HG02678 (cell line): ENCODE results near the gene FBXL7.

Source experiments
- ATAC-seq: cut with Tn5 transposase; IDR thresholded peaks from one replicate; pipeline ENCODE4 v1.9.1; 2021; ENCODE audit warnings: mild to moderate bottlenecking, moderate library complexity; ENCODE audit not compliant: unreplicated experiment

The FBXL7 gene

DNA sequence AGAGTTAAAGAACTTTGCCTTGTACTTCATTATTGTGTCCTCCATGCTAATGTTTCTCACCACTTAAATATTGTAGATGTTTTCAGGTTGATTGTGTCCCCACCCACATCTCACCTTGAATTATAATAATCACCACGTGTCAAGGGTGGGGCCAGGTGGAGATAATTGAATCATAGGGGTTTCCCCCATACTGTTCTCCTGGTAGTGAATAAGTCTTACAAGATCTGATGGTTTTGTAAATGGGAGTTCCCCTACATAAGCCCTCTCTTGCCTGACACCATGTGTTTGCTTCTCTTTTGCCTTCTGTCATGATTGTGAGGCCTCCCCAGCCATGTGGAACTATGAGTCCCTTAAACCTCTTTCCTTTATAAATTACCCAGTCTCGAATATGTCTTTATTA lies 248.3 kb downstream of the FBXL7 start:
- ATAC-seq, result no peak

DNA sequence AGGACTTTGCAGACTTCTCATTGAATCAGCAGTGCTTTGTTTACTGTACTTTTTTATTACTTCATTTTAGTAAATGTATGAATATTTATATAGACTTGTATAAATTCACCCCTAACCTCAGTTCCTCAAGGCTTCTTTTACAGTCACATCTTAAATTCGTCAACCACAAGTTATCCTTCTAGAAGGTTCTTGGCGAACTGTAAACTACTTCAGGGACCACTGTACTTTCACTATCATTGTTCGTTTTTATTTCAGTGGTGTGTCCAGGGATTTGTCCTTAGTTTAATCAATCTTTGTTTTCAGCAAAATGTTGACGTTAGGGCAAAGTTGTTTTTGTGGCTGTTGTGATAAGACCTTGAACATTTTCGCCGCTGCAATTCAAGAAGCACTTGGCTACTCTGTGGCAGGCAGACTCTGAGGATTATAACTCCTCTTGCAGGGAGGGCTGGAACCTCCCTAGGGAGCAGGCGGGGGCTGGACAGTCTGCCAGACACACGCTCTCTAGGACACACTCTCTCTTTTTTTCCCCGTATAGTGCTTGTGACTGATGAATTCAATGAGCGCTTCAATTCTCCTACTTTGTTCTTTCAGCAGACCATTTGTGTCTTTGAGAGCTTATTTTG lies 252.8 kb downstream of the FBXL7 start:
- no peak for ATAC-seq

DNA sequence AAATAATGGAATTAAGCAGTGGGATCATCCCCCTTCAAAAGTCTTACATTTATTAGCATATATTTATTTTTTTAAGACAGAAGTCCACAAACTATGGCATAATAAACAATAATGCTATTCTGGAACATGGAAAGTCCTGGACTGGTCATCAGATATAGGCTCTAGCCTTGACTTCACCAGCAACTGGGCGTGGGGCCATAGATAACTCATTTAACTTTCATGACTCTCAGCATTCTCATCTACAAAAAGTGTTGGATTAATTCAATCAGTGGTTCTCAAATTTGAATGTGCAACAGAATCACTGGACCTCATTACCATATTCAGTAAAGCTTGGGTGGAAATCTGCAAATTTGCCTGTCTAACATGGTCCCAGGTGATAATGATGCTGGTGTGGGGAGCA lies 253.8 kb downstream of the FBXL7 start:
- no peak for ATAC-seq

DNA sequence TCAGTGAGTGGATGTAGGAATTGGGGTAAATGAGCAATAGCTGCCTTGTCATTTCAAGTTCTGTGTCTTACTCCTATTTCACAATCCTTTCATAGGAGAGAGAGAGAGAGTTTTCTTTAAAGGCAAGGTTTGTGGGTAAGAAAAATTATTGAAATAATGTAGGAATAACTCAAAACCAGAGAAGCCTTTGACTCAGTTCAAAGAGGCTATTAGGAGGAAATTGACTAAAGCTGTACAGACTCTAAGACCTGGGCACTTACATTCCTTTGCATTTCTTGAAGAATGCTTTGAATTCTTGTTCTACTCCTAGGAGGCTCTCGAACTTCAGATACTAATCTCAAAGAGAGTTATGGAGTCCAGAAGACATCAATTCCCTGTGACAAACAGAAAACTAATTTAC lies 257.1 kb downstream of the FBXL7 start:
- ATAC-seq, result no peak

DNA sequence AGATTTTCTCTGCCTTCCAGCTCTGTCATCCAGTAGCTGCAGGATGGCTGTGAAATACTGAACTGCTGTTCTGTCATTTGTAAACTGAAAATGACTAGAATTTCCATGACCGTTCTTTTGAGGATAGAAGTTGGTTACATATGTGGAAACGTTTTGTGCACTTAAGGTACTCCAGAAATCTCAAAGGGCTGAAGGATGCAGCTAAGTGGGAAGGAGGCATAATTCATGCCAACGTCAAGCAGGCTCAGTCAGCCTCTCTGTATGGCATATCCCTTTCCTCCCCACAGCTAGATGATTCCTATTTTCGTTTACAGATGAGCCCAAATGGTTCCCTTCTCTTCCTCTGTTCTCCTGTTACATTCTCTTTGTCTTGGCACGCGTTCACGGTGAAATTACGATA lies 257.6 kb downstream of the FBXL7 start:
- no peak for ATAC-seq

DNA sequence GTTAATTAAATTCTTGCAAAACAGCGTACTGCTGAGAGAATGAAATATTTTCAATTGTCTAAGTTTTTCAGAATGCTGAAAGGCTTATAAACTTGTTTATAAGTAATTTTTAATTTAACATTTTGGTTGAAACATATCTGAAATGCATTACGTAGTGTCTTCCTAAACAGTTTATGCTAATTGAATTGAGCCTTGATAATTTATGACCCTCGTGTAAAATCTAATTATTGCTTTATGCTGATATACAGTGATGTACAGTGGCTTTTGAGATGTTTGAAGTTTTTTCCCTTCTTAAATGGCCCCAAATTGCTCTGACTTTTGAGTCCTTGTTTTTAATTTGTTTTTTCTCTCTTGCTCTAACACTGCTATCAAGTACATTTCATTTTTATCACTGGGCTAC lies 262.7 kb downstream of the FBXL7 start:
- no peak for ATAC-seq

DNA sequence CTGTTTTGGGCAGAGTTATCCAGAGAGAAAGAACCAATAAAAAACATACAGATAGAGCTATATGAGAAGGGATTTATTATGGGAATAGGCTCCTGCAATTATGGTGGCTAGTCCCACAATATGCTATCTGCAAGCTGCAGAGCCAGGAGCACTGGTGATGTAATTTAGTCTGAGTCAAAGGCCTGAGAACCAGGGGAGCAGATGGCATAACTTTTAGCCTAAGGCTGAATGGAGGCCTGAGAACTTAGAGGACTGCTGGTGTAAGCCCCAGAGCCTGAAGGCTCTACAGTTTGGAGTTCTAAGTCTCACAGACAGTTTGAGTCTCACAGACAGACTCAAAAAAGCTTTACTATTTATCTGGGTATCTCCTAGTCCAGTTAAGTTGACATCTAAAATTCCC lies 263.8 kb downstream of the FBXL7 start:
- no peak for ATAC-seq

DNA sequence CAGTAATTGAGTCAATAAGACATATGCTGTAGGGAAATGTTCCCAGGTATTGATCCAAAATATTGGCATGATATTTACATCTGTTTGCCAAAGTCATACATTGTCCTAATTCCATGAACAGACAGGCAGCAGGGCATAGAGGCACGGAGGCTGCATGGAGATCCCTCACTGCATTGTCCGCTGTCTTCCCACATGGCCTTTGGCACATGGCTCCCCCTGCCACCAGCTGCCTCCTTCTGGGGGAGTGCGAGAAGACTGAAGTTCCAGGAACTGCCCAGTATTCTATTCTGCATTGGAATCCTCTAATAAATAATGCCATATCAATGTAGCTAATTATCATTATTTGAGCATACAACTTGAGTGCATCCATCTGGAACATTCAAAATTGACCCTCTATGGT lies 269.0 kb downstream of the FBXL7 start:
- ATAC-seq, result no peak

DNA sequence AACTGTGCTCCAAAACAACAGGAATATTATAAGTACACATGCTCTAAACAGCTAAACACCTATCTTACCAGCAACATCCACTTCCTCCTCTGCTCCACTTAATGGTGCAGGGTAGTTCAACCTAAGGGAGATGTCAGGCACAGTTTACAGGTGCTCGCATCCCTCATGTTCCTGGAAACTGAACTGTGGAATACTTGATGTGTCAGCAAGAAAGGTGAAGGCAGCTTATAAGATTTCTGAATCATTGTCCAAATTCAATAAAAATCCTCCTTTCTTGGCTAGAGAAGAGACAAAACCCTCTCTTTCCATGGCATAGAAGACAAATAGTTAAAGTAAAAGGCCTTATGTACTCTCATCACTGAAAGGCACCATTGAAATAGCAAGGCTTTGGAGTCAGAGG lies 272.2 kb downstream of the FBXL7 start:
- no peak for ATAC-seq

DNA sequence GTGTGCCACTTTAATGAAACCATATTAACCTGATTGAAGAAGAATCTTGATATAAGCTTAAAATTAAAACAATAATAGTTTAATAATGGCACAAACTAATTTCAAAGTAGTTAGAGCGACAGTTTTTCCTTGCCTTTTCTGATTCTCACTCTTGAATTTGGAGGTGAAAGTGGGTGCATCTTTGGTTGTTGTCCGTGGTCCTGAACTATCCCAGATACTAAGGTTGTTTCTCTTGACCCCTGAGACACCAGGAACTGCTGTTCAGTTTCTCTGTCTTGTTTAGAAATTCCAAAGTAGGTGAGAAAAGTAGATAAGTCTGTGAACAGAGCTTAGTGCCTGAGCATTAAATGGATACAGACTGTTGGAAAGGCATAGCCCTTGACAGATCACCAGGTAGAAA lies 274.7 kb downstream of the FBXL7 start:
- no peak for ATAC-seq

DNA sequence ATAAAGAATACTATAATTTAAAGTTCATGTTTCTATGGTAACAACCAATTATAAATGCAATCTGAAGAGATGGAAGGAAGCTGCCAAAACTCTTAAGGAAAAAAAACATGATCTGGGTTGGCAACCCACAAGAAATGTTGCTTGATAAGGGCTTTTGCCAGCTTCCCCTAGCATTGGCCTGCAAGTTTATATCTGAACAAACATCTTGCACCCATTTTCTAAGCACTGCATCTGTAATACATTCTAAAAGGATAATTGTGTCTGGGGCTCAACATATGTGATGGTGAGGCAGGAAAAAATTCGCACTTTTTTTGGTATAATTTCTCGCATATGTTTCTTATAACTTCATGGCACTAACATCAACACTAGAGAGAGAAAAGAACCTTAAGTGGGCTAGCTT lies 276.4 kb downstream of the FBXL7 start:
- ATAC-seq, result no peak

DNA sequence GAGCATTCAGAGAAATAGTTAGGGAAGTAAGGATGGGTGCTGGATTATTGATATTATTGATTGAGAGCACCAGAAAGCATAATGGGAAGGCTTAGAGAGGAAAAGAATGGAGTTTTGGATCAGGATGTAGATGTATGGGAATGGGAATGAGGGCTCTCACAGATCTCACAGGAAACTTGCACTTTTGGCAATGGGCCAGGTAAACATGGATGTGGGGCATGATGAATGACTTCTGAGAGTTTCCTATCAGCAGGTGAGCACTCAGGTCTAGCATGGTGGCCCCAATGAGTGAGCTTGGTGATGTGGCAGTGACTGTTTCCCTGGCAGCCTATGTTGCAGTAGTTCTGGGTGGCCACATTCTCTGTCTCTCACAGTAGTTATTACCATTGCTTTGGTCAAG lies 283.8 kb downstream of the FBXL7 start:
- no peak for ATAC-seq

DNA sequence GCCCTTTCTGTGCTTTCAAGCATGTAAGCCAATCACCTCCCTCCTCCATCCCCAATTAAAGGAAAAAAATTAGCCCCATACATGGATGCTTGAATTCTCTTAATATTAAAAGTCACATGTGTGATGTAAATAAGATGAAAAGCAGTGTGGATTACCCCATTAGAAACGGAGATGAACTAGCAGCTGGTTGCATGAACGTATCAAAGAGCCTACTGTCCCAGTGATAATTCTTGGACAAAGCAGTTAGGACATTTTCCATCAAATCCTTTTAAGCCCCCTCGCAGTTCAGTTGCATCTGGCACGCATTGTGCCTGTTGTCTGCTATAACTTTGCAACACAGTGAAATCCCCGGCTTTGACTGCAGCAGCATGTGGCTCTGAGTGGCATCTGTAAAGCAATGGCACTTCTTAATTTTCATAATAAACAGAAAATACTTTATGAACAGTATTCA lies 285.6 kb downstream of the FBXL7 start:
- no peak for ATAC-seq

DNA sequence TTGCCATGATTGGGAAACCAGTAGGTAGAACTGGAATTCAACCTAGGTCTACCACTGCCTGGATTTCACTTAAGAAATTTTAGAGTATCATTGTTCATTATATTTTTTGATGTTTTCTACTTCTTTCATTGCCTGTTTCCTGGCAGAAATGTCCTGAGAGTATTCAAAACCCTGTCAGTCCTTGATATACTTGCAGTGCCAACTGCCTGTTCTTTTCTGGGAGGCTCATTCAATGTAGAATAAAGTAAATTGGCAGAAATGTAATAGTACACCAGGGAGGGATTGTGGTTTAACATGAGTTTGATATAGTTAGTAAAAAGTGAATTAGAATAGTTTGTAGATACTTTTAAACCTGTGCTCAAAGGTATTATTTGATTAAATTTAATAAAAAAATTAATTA lies 286.3 kb downstream of the FBXL7 start:
- no peak for ATAC-seq

DNA sequence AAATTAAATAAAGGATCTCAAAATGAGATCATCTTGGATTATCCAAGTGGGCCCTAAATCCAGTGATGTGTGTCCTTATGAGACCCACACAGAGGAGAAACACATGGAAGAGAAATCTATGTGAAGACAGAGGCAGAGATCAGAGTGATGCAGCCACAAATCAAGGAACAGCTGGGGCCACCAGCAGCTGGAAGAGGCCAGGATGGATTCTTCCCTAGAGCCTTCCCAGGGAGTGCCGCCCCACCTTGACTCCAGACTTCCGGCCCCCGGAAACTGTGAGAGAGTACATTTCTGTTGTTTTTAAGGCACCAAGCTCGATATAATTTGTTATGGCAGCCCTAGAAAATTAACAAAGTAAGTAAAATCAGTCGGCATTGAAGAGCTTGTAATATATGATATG lies 286.9 kb downstream of the FBXL7 start:
- ATAC-seq, result no peak

DNA sequence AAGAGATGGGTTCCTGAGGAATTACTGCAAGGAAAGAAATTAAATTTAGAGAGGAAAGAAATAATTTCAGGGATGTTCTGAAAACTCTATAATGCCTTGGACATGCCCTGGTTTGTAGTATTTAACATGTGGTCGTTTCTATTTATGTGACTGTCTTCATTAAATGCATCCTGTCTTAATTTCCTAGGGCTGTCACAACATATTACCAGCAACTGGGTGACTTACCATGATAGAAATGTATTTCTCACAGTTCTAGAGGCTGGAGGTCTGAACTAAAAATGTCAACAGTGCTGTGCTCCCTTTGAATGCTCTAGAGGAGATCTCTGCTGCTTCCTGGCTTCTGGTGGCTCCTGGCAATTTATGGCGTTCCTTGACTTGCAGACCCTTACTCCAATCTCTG lies 287.7 kb downstream of the FBXL7 start:
- ATAC-seq, result no peak

DNA sequence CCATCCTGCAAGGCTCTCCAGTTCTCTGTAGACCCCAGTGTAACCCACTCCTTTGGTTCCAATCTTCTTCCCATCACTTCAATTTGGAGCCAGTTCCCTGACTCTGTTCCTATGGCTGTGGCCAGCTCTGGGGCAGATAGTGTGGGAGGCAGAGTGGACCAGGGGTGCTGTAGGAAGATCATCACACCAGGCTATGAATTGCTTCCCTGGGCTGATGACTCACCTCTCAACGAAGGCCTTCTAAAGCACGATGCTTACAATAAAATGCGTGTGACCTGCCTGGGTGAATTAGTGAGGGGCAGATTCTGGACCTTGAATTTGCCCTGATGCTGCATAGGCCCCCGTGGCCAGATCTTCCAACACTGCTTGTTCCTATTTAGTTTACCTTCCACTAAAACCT lies 289.7 kb downstream of the FBXL7 start:
- no peak for ATAC-seq

DNA sequence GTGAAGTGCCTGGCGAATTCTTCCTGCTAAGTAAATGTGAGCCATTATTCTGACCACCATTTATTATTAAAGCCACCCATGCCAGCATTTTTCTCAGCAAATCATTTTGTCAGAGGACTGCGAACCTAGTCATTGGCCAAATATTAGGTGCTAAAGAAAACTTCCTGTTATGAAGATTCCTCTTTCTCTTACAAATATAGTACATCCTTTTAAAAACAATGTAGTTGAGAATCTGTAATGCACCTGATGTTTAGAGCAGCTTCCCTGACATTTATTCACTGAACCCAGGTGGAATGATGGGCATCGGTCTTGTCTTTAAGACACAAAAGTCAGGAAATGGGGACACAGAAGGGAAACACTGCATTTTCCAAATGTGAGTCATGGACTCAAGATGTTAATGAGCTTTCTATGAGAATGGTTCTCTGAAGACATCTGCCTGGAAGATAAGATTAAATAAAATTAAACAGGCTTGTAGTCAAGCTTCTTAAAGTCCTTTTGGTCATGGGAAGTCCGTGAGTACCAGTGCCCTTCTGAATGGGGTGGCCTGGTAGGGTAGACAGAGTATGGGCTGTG lies 290.6 kb downstream of the FBXL7 start:
- no peak for ATAC-seq

DNA sequence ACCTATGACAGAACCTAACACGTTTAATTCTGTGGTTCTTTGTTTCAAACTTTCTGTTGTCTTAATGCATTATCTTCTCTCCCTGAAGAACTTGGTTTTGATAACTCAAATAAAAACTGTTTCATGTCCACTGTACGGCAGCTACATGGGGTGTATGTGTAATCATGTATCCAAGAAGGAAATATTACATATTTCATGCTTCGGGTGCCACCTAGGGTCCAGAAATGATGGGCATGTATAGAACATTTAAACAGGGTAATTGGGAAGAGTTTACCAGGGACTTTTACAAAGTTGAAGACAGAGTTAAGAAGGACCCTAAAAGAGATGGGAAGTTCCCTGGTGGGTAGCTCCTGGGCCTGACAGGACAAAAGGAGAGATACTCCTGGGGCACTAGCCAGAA lies 291.3 kb downstream of the FBXL7 start:
- ATAC-seq, result no peak

DNA sequence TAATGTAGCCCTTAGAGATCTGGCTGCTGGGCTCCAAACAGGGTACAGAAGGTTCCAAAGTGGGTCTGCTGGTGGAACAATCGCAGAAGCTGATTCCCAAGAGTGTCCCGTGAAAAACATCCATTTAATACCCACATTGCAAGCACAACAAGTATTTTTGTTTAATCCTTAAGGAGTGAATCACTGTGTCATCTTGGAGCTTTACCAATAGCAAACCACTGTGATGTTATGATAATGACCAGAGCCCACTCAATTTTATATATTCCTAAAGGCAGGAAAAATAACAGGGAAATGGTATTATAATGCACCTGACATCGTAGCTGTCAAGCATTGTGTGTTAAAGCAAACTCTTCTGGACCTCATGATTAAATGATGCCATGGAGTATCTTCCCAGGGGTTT lies 291.9 kb downstream of the FBXL7 start:
- no peak for ATAC-seq

DNA sequence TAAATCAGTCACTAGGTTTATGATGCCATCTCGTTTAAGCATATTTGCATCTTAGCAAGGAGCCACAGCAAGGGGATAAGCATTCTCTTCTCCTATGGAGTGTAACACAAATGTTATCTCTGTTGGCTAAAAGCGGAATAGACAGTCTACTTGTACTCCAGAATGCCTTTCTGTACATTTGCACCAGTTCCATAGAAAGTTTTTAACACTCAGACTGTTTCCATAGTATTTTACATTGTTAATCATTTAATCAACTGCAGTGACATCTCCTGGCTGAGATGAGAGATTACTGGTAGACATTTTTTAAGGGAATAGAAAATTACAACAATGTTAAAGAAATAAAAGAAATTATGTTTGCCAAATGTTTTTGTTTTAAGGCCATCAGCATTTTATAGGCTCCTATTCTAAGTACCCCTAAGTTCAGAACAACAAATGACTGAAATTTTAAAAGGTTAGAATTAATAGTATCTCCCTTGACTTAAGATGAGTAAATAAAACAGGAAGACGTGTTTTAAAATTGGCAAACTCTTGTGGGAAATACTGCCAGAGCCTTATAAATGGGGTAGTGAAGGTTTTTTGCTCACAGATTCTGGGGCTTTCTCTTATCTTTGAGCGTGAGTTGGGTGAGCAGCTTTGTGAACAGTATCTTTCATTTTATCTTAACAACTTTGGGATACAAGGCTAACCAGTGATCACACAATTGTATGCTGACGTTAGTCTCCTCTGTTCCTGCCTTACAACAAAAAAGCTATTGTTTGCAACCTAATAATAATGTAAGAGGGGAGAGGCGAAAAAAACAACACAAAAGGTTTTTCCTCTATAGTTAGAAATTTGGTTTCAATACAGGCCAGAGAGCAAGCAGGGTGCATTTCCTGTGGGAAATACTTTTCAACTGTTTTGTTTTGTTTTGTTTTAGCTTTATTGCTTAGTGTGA lies 294.3 kb downstream of the FBXL7 start:
- ATAC-seq, result no peak

DNA sequence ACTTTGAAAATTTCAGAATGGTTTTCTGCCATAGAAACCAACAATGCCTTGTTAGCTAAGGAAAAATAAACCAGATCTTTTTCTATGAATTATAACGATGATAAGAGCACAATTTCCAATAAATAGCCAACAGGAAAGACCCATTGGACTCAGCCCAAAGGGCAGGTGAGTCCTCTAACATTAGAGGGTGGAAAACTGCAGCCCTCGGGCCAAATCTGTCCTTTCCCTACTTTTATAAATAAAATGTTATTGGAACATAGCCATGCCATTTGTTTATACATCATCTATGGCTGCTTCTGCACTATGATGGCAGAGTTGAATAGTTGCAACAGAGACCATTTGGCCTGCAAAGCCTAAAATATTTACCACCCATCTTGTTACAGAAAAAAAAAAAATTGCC lies 296.1 kb downstream of the FBXL7 start:
- no peak for ATAC-seq
